Gastrocnemius medialis (tissue), 4 donors: ENCODE results near the gene LCE1A. TPM values are rescaled to one million over a fixed set of nuclear protein-coding genes. Genes with fewer than 3 reads are reported as not detected.

Source experiments
- ATAC-seq, 2 donors: fragments of 150-250 bp; one replicate each; pipeline ENCODE4 v1.9.1; 2016
- DNase-seq, 2 donors: peaks; one replicate each; pipeline ENCODE4 v3.0.0-alpha.2; 2019
- H3K27ac ChIP-seq, 4 donors: fragments of 200-600 bp; sonication (generic); 1 replicate in 1 of 4; 2 replicates in 3 of 4; pipeline ENCODE4 v1.5.1; 2016 to 2018; ENCODE audit warnings: mild to moderate bottlenecking in 2 of 4, moderate library complexity in 1 of 4
- H3K27me3 ChIP-seq, 3 donors: fragments of 200-600 bp; sonication (generic) in 2 of 3; 1 replicate in 1 of 3; 2 replicates in 2 of 3; pipeline versions ENCODE4 v1.5.1 to v1.6.0; 2016 to 2019; ENCODE audit warnings: mild to moderate bottlenecking in 1 of 3, moderate library complexity in 1 of 3
- H3K36me3 ChIP-seq, 2 donors: fragments of 200-600 bp; sonication (generic) in 1 of 2; one replicate each; pipeline ENCODE4 v1.5.1; 2017 to 2018
- H3K4me1 ChIP-seq, 2 donors: fragments of 200-600 bp; sonication (generic) in 1 of 2; one replicate each; pipeline ENCODE4 v1.5.1; 2016 to 2017; ENCODE audit warnings: mild to moderate bottlenecking in 2 of 2
- H3K4me3 ChIP-seq, 4 donors: fragments of 200-600 bp; sonication (generic) in 3 of 4; 1 replicate in 1 of 4; 2 replicates in 3 of 4; pipeline ENCODE4 v1.5.1; 2016 to 2019; ENCODE audit warnings: mild to moderate bottlenecking in 2 of 4
- H3K9me3 ChIP-seq, 3 donors: fragments of 200-600 bp; sonication (generic) in 2 of 3; 1 replicate in 1 of 3; 2 replicates in 2 of 3; pipeline ENCODE4 v1.5.1; 2016 to 2019
- POLR2A ChIP-seq, 2 donors: fragments of 450-650 bp; IDR thresholded peaks; one replicate each; pipeline ENCODE4 v1.6.1; 2017; ENCODE audit warnings: antibody characterized with exemption in 2 of 2, mild to moderate bottlenecking in 2 of 2, moderate library complexity in 2 of 2
- in situ Hi-C, 4 donors: fragments of 200-750 bp; cut with MboI; loops; one replicate each; pipeline versions ENCODE4 v1.15.0 to v1.8.0; 2017; ENCODE audit warnings: low sequenced_read_pairs in 4 of 4
- intact Hi-C: fragments of 100-400 bp; cut with DNase I; formaldehyde crosslinking; loops from one replicate; pipeline ENCODE4 v1.15.1; 2023; ENCODE audit warnings: low total_unique reads
- total RNA-seq, 4 donors: library from RNA; depleted of rRNA; stranded (reverse); fragments of >200 nt; gene quantifications; one replicate each; pipeline versions ENCODE4 v1.1.0 to v1.2.3, GENCODE V29; 2016
- TF ChIP-seq, protein P1 (sequence below), 5 experiments: fragments of 450-650 bp in 3 of 5; fragments of 200-600 bp in 2 of 5; sonication (generic) in 2 of 5; IDR thresholded peaks in 4 of 5; conservative IDR thresholded peaks in 1 of 5; 1 replicate in 4 of 5; 2 replicates in 1 of 5; pipeline ENCODE4 v1.5.1; 2016 to 2019; ENCODE audit warnings: antibody characterized with exemption in 5 of 5, mild to moderate bottlenecking in 3 of 5, moderate library complexity in 3 of 5

LCE1A gene
- total RNA-seq, 4 donors from 2014 or later = not detected

- no peak for TF ChIP-seq POLR2A (IDR thresholded peaks at IDR 0.05)
- TF ChIP-seq, protein P1, sequence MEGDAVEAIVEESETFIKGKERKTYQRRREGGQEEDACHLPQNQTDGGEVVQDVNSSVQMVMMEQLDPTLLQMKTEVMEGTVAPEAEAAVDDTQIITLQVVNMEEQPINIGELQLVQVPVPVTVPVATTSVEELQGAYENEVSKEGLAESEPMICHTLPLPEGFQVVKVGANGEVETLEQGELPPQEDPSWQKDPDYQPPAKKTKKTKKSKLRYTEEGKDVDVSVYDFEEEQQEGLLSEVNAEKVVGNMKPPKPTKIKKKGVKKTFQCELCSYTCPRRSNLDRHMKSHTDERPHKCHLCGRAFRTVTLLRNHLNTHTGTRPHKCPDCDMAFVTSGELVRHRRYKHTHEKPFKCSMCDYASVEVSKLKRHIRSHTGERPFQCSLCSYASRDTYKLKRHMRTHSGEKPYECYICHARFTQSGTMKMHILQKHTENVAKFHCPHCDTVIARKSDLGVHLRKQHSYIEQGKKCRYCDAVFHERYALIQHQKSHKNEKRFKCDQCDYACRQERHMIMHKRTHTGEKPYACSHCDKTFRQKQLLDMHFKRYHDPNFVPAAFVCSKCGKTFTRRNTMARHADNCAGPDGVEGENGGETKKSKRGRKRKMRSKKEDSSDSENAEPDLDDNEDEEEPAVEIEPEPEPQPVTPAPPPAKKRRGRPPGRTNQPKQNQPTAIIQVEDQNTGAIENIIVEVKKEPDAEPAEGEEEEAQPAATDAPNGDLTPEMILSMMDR (IDR thresholded peaks at IDR 0.05 in 4 of 5, conservative IDR thresholded peaks at IDR 0.05 in 1 of 5) = no peak
- Histone ChIP-seq H3K27me3 (no peaks in the 10 kb centered on the region), H3K4me1 (no peaks in the 10 kb centered on the region), H3K9me3 (no peaks in the 10 kb centered on the region), H3K27ac (no peak within 1 kb of the TSS), H3K36me3 (no peaks in the 10 kb centered on the region), H3K4me3 (no peak within 1 kb of the TSS)
- ATAC-seq = no peak
- DNase-seq = no peak
- intact Hi-C loops = no loop called here
- in situ Hi-C loops = no loop called here
Observed at GRCh38 chr1:152842556-152842955, 15.3 kb downstream of the LCE1A start, which contains the start of gene LCE6A. Gene LCE6A (plus strand): TSS chr1:152842856. CDS start chr1:152843521, 665 bp downstream.

- Histone ChIP-seq H3K27ac (no peak overlapping the region), H3K27me3 (no peaks in the 10 kb centered on the region), H3K36me3 (no peaks in the 10 kb centered on the region), H3K4me1 (no peaks in the 10 kb centered on the region), H3K9me3 (no peaks in the 10 kb centered on the region), H3K4me3 (no peak overlapping the region)
- intact Hi-C loops = no loop called here
- no peak for DNase-seq
- in situ Hi-C loops = no loop called here
- no peak for ATAC-seq
- TF ChIP-seq POLR2A (IDR thresholded peaks at IDR 0.05) = no peak
- TF ChIP-seq, protein P1 (IDR thresholded peaks at IDR 0.05 in 4 of 5, conservative IDR thresholded peaks at IDR 0.05 in 1 of 5) = no peak
Observed at GRCh38 chr1:152855661-152856060, 28.4 kb downstream of the LCE1A start.

- H3K4me1 ChIP-seq = no peaks in the 10 kb centered on the region
- no peak overlapping the region for H3K4me3 ChIP-seq
- no peaks in the 10 kb centered on the region for H3K36me3 ChIP-seq
- H3K9me3 ChIP-seq = no peaks in the 10 kb centered on the region
- H3K27ac ChIP-seq = no peak overlapping the region
- intact Hi-C loops (no loop called here), in situ Hi-C loops (no loop called here)
- no peak for ATAC-seq
- no peak for DNase-seq
- no peaks in the 10 kb centered on the region for H3K27me3 ChIP-seq
- TF ChIP-seq, protein P1 (IDR thresholded peaks at IDR 0.05 in 4 of 5, conservative IDR thresholded peaks at IDR 0.05 in 1 of 5) = no peak
- no peak for TF ChIP-seq POLR2A (IDR thresholded peaks at IDR 0.05)
Observed at GRCh38 chr1:152858062-152858461, 30.8 kb downstream of the LCE1A start.

- H3K4me3 ChIP-seq = no peak within 1 kb of the TSS
- H3K27ac ChIP-seq = no peak within 1 kb of the TSS
- H3K4me1 ChIP-seq = no peaks in the 10 kb centered on the region
- intact Hi-C loops (no loop called here), in situ Hi-C loops (no loop called here)
- no peaks in the 10 kb centered on the region for H3K9me3 ChIP-seq
- no peaks in the 10 kb centered on the region for H3K27me3 ChIP-seq
- no peak for DNase-seq
- no peaks in the 10 kb centered on the region for H3K36me3 ChIP-seq
- ATAC-seq = no peak
- TF ChIP-seq POLR2A (IDR thresholded peaks at IDR 0.05) = no peak
Observed at GRCh38 chr1:152859696-152860095, 32.4 kb downstream of the LCE1A start, which contains the start of gene LCE7A. Gene LCE7A (plus strand): TSS chr1:152859996. CDS start chr1:152860698, 702 bp downstream.

GRCh38 chr1:152860129-152860528 lies 32.9 kb downstream of the LCE1A start:
- TF ChIP-seq, protein P1 (IDR thresholded peaks at IDR 0.05 in 4 of 5, conservative IDR thresholded peaks at IDR 0.05 in 1 of 5) = no peak
- no peak for TF ChIP-seq POLR2A (IDR thresholded peaks at IDR 0.05)
- Histone ChIP-seq H3K9me3 (no peaks in the 10 kb centered on the region), H3K27me3 (no peaks in the 10 kb centered on the region), H3K36me3 (no peaks in the 10 kb centered on the region), H3K4me1 (no peaks in the 10 kb centered on the region), H3K4me3 (no peak overlapping the region), H3K27ac (no peak overlapping the region)
- in situ Hi-C loops = no loop called here
- intact Hi-C loops = no loop called here
- no peak for DNase-seq
- no peak for ATAC-seq
